LNCaP clone FGC (cell line): Measurements from ENCODE around the gene RALA.

Source experiments
- DNase-seq: peaks from one replicate; pipeline ENCODE4 v3.0.0-alpha.2; 2011; ENCODE audit warnings: low read depth
- H3K4me3 ChIP-seq: 2 replicates; pipeline ENCODE4 v1.5.1; 2011; ENCODE audit warnings: mild to moderate bottlenecking, low read depth, low read length, control low read depth
- CTCF ChIP-seq: IDR thresholded peaks from 2 replicates; pipeline ENCODE4 v1.5.1; 2012; ENCODE audit warnings: mild to moderate bottlenecking; ENCODE audit not compliant: control insufficient read depth, insufficient read depth; ENCODE audit errors: extremely low read depth

The RALA gene

GRCh38 chr7:39623047-39623731 is at the start of gene RALA:
Gene RALA, plus strand, starts transcription at chr7:39623572. Its CDS starts 63,096 bp downstream, at chr7:39686668.
- no peak for TF ChIP-seq CTCF
- DNase-seq, result peak; percentile 69
- H3K4me3 ChIP-seq, result peak within 1 kb of the TSS; percentile 78

- TF ChIP-seq CTCF, result no peak
- DNase-seq, result no peak
- no peak overlapping the region for H3K4me3 ChIP-seq
Observed at GRCh38 chr7:39574673-39575349, 48.6 kb upstream of the RALA start.

GRCh38 chr7:39577229-39577874 is 46.0 kb upstream of the RALA start:
- TF ChIP-seq CTCF, result no peak
- DNase-seq, result no peak
- H3K4me3 ChIP-seq, result no peak overlapping the region

- DNase-seq, result peak; percentile 89
- H3K4me3 ChIP-seq, result no peak overlapping the region
- TF ChIP-seq CTCF, result peak; percentile 90
Observed at GRCh38 chr7:39580149-39580874, 43.1 kb upstream of the RALA start.

- DNase-seq, result no peak
- TF ChIP-seq CTCF, result no peak
- H3K4me3 ChIP-seq, result no peak overlapping the region
Observed at GRCh38 chr7:39582536-39582935, 40.8 kb upstream of the RALA start.

- no peak for DNase-seq
- no peak for TF ChIP-seq CTCF
- no peak overlapping the region for H3K4me3 ChIP-seq
Observed at GRCh38 chr7:39583539-39583938, 39.8 kb upstream of the RALA start.
